Activated B cell treated with CpG ODN at 0.5 μM for 24 hours (primary cell): ENCODE measurements around the gene PARD6A. TPM values are rescaled to one million over a fixed set of nuclear protein-coding genes. Genes with fewer than 3 reads are reported as not detected.

ENCODE experiments used
- ATAC-seq: fragments of 200-7000 bp; cut with Tn5 transposase; one replicate; pipeline ENCODE4 v1.10.0; 2021; ENCODE audit warnings: low read depth, mild to moderate bottlenecking, moderate library complexity
- CTCF ChIA-PET: fragments of 350-600 bp; sonication (Branson Sonifier 250); formaldehyde crosslinking; loops from one replicate; lab custom pipeline; 2021; ENCODE audit warnings: antibody characterized with exemption; lab: Charles Lee
- POLR2A ChIA-PET: fragments of 350-600 bp; sonication (Branson Sonifier 250); formaldehyde crosslinking; loops from one replicate; lab custom pipeline; 2021; ENCODE audit warnings: antibody characterized with exemption; lab: Charles Lee
- DNase-seq: peaks from one replicate; pipeline ENCODE4 v3.0.0; 2022
- H3K27ac Mint-ChIP-seq: one replicate; pipeline ENCODE4 v1.8.0; 2020; ENCODE audit warnings: mixed read lengths
- H3K27me3 Mint-ChIP-seq: one replicate; pipeline ENCODE4 v1.8.0; 2021; ENCODE audit warnings: mixed read lengths
- H3K36me3 Mint-ChIP-seq: one replicate; pipeline ENCODE4 v1.8.0; 2021; ENCODE audit warnings: low read depth, mixed read lengths
- H3K4me1 Mint-ChIP-seq: one replicate; pipeline ENCODE4 v1.8.0; 2021; ENCODE audit warnings: mixed read lengths
- H3K4me3 Mint-ChIP-seq: one replicate; pipeline ENCODE4 v1.8.0; 2020; ENCODE audit warnings: mild to moderate bottlenecking, mixed read lengths
- H3K9me3 Mint-ChIP-seq: one replicate; pipeline ENCODE4 v1.8.0; 2020; ENCODE audit warnings: mixed read lengths
- CTCF ChIP-seq: fragments of 200-600 bp; IDR thresholded peaks from one replicate; pipeline ENCODE4 v1.8.0; 2022; ENCODE audit warnings: antibody characterized with exemption, mild to moderate bottlenecking
- intact Hi-C: fragments of 100-400 bp; cut with micrococcal nuclease; formaldehyde crosslinking; loops from one replicate; pipeline ENCODE4 v1.15.1; 2024
- total RNA-seq: library from RNA; stranded (reverse); gene quantifications from 2 replicates; pipeline ENCODE4 v1.2.3, GENCODE V29; 2022

PARD6A gene
- total RNA-seq, 1 donor from 2014 or later: 5.9 TPM

GRCh38 chr16:67710607-67711006, 49.8 kb downstream of the PARD6A start:
- ChIA-PET CTCF (no interaction called here), POLR2A (interaction anchor here (1.4 kb wide), 1 partner anchor 9 kb away, joined by 4 read pairs; the partner anchor contains the start of gene GFOD2)
- no peak overlapping the region for H3K4me3 Mint-ChIP-seq
- intact Hi-C loops: no loop called here
- peaks cover 3% of the 10 kb centered on the region for H3K4me1 Mint-ChIP-seq
- H3K9me3 Mint-ChIP-seq: no peaks in the 10 kb centered on the region
- no peaks in the 10 kb centered on the region for H3K27me3 Mint-ChIP-seq
- no peak for DNase-seq
- no peak overlapping the region for H3K27ac Mint-ChIP-seq
- ATAC-seq: no peak
- peaks cover 5% of the 10 kb centered on the region for H3K36me3 Mint-ChIP-seq
- TF ChIP-seq CTCF: no peak

Other genes starting within 250 kb of the PARD6A start
- gene ZDHHC1, start 244.5 kb upstream of the PARD6A start, total RNA-seq: 2.8 and 3.8 TPM in 2 replicates
- 0.49 TPM in 1 of 2 replicates, not detected in the other for gene HSD11B2, start 229.8 kb upstream of the PARD6A start, total RNA-seq
- gene ATP6V0D1, start 179.8 kb upstream of the PARD6A start, total RNA-seq: 70.2 and 74.5 TPM in 2 replicates
- not detected in 2 replicates for gene AGRP, start 177.4 kb upstream of the PARD6A start, total RNA-seq
- gene RIPOR1, start 132.1 kb upstream of the PARD6A start, total RNA-seq: 136 and 159 TPM in 2 replicates
- gene CTCF, start 98.4 kb upstream of the PARD6A start, total RNA-seq: 53.1 and 59.6 TPM in 2 replicates
- 138 and 151 TPM in 2 replicates for gene CARMIL2, start 15.8 kb upstream of the PARD6A start, total RNA-seq
- gene ACD, start 700 bp upstream of the PARD6A start, total RNA-seq: 38.2 and 41.4 TPM in 2 replicates
- 8.9 and 9.5 TPM in 2 replicates for gene ENKD1, start 5.8 kb downstream of the PARD6A start, total RNA-seq
- gene C16orf86, start 5.9 kb downstream of the PARD6A start, total RNA-seq: 2.4 and 4.6 TPM in 2 replicates
- 9.7 and 12.6 TPM in 2 replicates for gene GFOD2, start 58.4 kb downstream of the PARD6A start, total RNA-seq
- gene RANBP10, start 145.6 kb downstream of the PARD6A start, total RNA-seq: 25.2 and 30.6 TPM in 2 replicates
- 1.2 and 1.9 TPM in 2 replicates for gene TSNAXIP1, start 145.9 kb downstream of the PARD6A start, total RNA-seq
- 24.2 and 24.9 TPM in 2 replicates for gene THAP11, start 181.4 kb downstream of the PARD6A start, total RNA-seq
- gene NUTF2, start 186.0 kb downstream of the PARD6A start, total RNA-seq: 99.0 and 99.7 TPM in 2 replicates
- gene CENPT, start 186.7 kb downstream of the PARD6A start, total RNA-seq: 50.7 and 54.2 TPM in 2 replicates
- 71.5 TPM in 2 replicates for gene EDC4, start 212.1 kb downstream of the PARD6A start, total RNA-seq
- 0.69 and 1.4 TPM in 2 replicates for gene NRN1L, start 223.9 kb downstream of the PARD6A start, total RNA-seq
- 19.2 and 22.0 TPM in 2 replicates for gene PSKH1, start 232.3 kb downstream of the PARD6A start, total RNA-seq